GM12878 (cell line): Measurements from ENCODE around the gene TESK1. TPM values are rescaled to one million over a fixed set of nuclear protein-coding genes. Genes with fewer than 3 reads are reported as not detected.
A peak's percentile ranks its signal among the peaks of the same experiment; 100 is the strongest.

Source experiments
- ATAC-seq: fragments of 200-7000 bp; cut with Tn5 transposase; 3 replicates; pipeline ENCODE4 v1.9.1; 2020; ENCODE audit warnings: mild to moderate bottlenecking, moderate library complexity
- BruUV-seq: library from RNA; stranded (reverse); fragments of 400-500 nt; replicated peaks from 2 replicates; lab custom pipeline; 2021; lab: Mats Ljungman, UMichigan
- CTCF ChIA-PET: fragments of 300-600 bp; sonication (Branson Sonifier 250); formaldehyde crosslinking; extraction: SDS; loops from one replicate; lab custom pipeline; 2021; ENCODE audit warnings: inconsistent platforms; lab: Yijun Ruan, JAX
- POLR2A ChIA-PET: fragments of 350-600 bp; formaldehyde crosslinking; extraction: SDS; loops from one replicate; lab custom pipeline; 2021; ENCODE audit warnings: inconsistent platforms; lab: Charles Lee
- RAD21 ChIA-PET: fragments of 300-600 bp; sonication (Branson Sonifier 250); formaldehyde crosslinking; loops from one replicate; lab custom pipeline; 2023; ENCODE audit warnings: antibody characterized with exemption; ENCODE audit not compliant: unreplicated experiment; lab: Charles Lee
- SMC1A ChIA-PET: fragments of 300-600 bp; sonication (Branson Sonifier 250); formaldehyde crosslinking; loops from one replicate; lab custom pipeline; 2023; ENCODE audit not compliant: unreplicated experiment, uncharacterized antibody; lab: Charles Lee
- DNase-seq: peaks from one replicate; pipeline ENCODE4 v3.0.0-alpha.2; 2011; ENCODE audit warnings: low read depth, low spot score
- FAIRE-seq: peaks from 3 replicates; lab custom pipeline; 2011; peaks lifted over from hg19 to GRCh38; lab: Jason Lieb, UNC
- H2AFZ ChIP-seq: 2 replicates; pipeline ENCODE4 v1.6.0; 2011; ENCODE audit warnings: low read depth, low read length, control low read depth; ENCODE audit not compliant: control insufficient read depth
- H3K27ac ChIP-seq: 2 replicates; pipeline ENCODE4 v1.5.1; 2011; ENCODE audit warnings: control low read depth; ENCODE audit not compliant: control insufficient read depth, insufficient read depth
- H3K27me3 ChIP-seq, 2 experiments: replicated peaks in 1 of 2; 2 replicates each; pipeline versions ENCODE4 v1.6.0 to v1.6.1; 2011; ENCODE audit warnings: low read length in 1 of 2; ENCODE audit not compliant: control insufficient read depth in 2 of 2, insufficient read depth in 2 of 2
- H3K36me3 ChIP-seq, 2 experiments: 2 replicates each; pipeline ENCODE4 v1.5.1; 2011; ENCODE audit warnings: low read length in 1 of 2; ENCODE audit not compliant: control insufficient read depth in 2 of 2, insufficient read depth in 2 of 2
- H3K4me1 ChIP-seq: 2 replicates; pipeline ENCODE4 v1.6.1; 2011; ENCODE audit warnings: mild to moderate bottlenecking, low read length, moderate library complexity, mixed read lengths; ENCODE audit not compliant: control insufficient read depth, insufficient read depth
- H3K4me2 ChIP-seq: 2 replicates; pipeline ENCODE4 v1.6.0; 2011; ENCODE audit warnings: control low read depth; ENCODE audit not compliant: control insufficient read depth, insufficient read depth
- H3K4me3 ChIP-seq: fragments of 200-600 bp; sonication (generic); 2 replicates; pipeline ENCODE4 v1.5.1; 2016
- H3K79me2 ChIP-seq: 2 replicates; pipeline ENCODE4 v1.6.0; 2011; ENCODE audit warnings: low read length; ENCODE audit not compliant: control insufficient read depth, insufficient read depth
- H3K9ac ChIP-seq: 2 replicates; pipeline ENCODE4 v1.8.0; 2011; ENCODE audit warnings: low read length, control low read depth, mixed read lengths; ENCODE audit not compliant: control insufficient read depth, insufficient read depth
- H3K9me3 ChIP-seq: replicated peaks from 3 replicates; pipeline ENCODE4 v1.5.1; 2011; ENCODE audit warnings: mild to moderate bottlenecking, low read length; ENCODE audit not compliant: control insufficient read depth, insufficient read depth
- H4K20me1 ChIP-seq: 2 replicates; pipeline ENCODE4 v1.6.0; 2011; ENCODE audit not compliant: control insufficient read depth, insufficient read depth
- BMI1 ChIP-seq: fragments of 450-650 bp; IDR thresholded peaks from 2 replicates; pipeline ENCODE4 v1.6.1; 2016; ENCODE audit warnings: mild to moderate bottlenecking, moderate library complexity, borderline replicate concordance
- CBFB ChIP-seq: IDR thresholded peaks from 2 replicates; pipeline ENCODE4 v1.6.1; 2016; ENCODE audit warnings: antibody characterized with exemption, low read depth
- CBX5 ChIP-seq: sonication (generic); IDR thresholded peaks from 2 replicates; pipeline ENCODE4 v1.6.1; 2016; ENCODE audit warnings: low read depth, moderate library complexity, mild to moderate bottlenecking, inconsistent platforms
- EED ChIP-seq: sonication (generic); IDR thresholded peaks from 2 replicates; pipeline ENCODE4 v1.6.1; 2016; ENCODE audit warnings: antibody characterized with exemption, low read depth
- EP300 ChIP-seq, 2 experiments: fragments of 150-350 bp in 1 of 2; IDR thresholded peaks; 2 replicates each; pipeline ENCODE4 v1.6.1; 2011 to 2012; ENCODE audit warnings: low read depth in 2 of 2, low read length in 2 of 2, borderline replicate concordance in 1 of 2, improper control_type of control experiment in 1 of 2, inconsistent platforms in 1 of 2; ENCODE audit not compliant: control insufficient read depth in 1 of 2
- MEF2A ChIP-seq: IDR thresholded peaks from 2 replicates; pipeline ENCODE4 v1.6.1; 2011; ENCODE audit warnings: low read depth, mild to moderate bottlenecking, low read length, moderate library complexity; ENCODE audit not compliant: insufficient read depth
- MYC ChIP-seq: IDR thresholded peaks from 2 replicates; pipeline ENCODE4 v1.6.1; 2011; ENCODE audit warnings: mild to moderate bottlenecking, low read length, moderate library complexity, inconsistent platforms; ENCODE audit not compliant: insufficient read depth, insufficient replicate concordance, insufficient read length, severe bottlenecking
- POLR2AphosphoS2 ChIP-seq: IDR thresholded peaks from 2 replicates; pipeline ENCODE4 v1.6.1; 2011; ENCODE audit warnings: low read depth, mild to moderate bottlenecking, low read length, improper control_type of control experiment, moderate library complexity
- POU2F2 ChIP-seq: IDR thresholded peaks from 3 replicates; pipeline ENCODE4 v1.6.1; 2011; ENCODE audit warnings: low read depth, mild to moderate bottlenecking, low read length, borderline replicate concordance
- SUZ12 ChIP-seq: fragments of 200-600 bp; sonication (generic); IDR thresholded peaks from one replicate; pipeline ENCODE4 v1.6.1; 2018; ENCODE audit warnings: antibody characterized with exemption, mild to moderate bottlenecking; ENCODE audit not compliant: unreplicated experiment
- ZZZ3 ChIP-seq: IDR thresholded peaks from 2 replicates; pipeline ENCODE4 v1.6.1; 2011; ENCODE audit warnings: low read depth; ENCODE audit not compliant: control insufficient read depth, insufficient read length
- WGBS: methylation state at CpG from one replicate; pipeline ENCODE4 v1.1.6; 2016; ENCODE audit warnings: low lambda C conversion rate; ENCODE audit not compliant: insufficient replicate concordance, insufficient coverage; ENCODE audit errors: missing lambda C conversion rate; 5-methylcytosine and 5-hydroxymethylcytosine counted together
- in situ Hi-C: fragments of 300-500 bp; cut with MboI; formaldehyde crosslinking; loops from 9 replicates; pipeline ENCODE4 v1.14.3; 2018; ENCODE audit warnings: mixed read lengths
- intact Hi-C: fragments of 100-400 bp; cut with micrococcal nuclease; formaldehyde crosslinking; loops from one replicate; pipeline ENCODE4 v1.14.2; 2022; ENCODE audit not compliant: unreplicated experiment
- polyA plus RNA-seq, 11 experiments: library from polyadenylated mRNA; depleted of rRNA in 4 of 11; unstranded in 6 of 11; stranded (reverse) in 5 of 11; fragments of >200 nt; fragmentation: Nextera tagmentation in 4 of 11; fragmentation: Illumina TruSeq in 1 of 11; extraction: Ambion mirVana in 4 of 11; extraction: Trizol in 1 of 11; gene quantifications; 1 replicate in 1 of 11; 2 replicates in 10 of 11; pipeline versions ENCODE4 v1.2.1 to v1.2.3, GENCODE V29; 2011 to 2016; ENCODE audit warnings: inconsistent platforms in 2 of 11, missing spikeins in 2 of 11, low read depth in 1 of 11
- total RNA-seq, 4 experiments: library from RNA; depleted of rRNA in 3 of 4; stranded (reverse); fragments of >200 nt in 3 of 4; fragmentation: Illumina TruSeq in 1 of 4; extraction: Trizol in 1 of 4; gene quantifications; 2 replicates each; pipeline versions ENCODE4 v1.2.1 to v1.2.3, GENCODE V29; 2013 to 2021
- TF ChIP-seq, protein P1 (sequence below): fragments of 450-650 bp; IDR thresholded peaks from 2 replicates; pipeline ENCODE4 v1.6.1; 2016; ENCODE audit warnings: mild to moderate bottlenecking
- TF ChIP-seq, protein P2 (sequence below): IDR thresholded peaks from 2 replicates; pipeline ENCODE4 v1.6.1; 2011; ENCODE audit warnings: borderline replicate concordance, low read depth, mild to moderate bottlenecking, moderate library complexity, mixed read lengths, low read length; ENCODE audit not compliant: insufficient read depth; ENCODE audit errors: extremely low read length
- TF ChIP-seq, protein P3 (sequence below): fragments of 450-650 bp; IDR thresholded peaks from 2 replicates; pipeline ENCODE4 v1.6.1; 2018; ENCODE audit warnings: borderline replicate concordance, mild to moderate bottlenecking; ENCODE audit not compliant: partially characterized antibody

The TESK1 gene
- total and polyA plus RNA-seq, 10 of the 15 experiments (the other 5 are each of a cell fraction or from before 2014, with no cell fraction given) = 0.16 to 19.5 (median 7.9) TPM; not detected in 1

DNA sequence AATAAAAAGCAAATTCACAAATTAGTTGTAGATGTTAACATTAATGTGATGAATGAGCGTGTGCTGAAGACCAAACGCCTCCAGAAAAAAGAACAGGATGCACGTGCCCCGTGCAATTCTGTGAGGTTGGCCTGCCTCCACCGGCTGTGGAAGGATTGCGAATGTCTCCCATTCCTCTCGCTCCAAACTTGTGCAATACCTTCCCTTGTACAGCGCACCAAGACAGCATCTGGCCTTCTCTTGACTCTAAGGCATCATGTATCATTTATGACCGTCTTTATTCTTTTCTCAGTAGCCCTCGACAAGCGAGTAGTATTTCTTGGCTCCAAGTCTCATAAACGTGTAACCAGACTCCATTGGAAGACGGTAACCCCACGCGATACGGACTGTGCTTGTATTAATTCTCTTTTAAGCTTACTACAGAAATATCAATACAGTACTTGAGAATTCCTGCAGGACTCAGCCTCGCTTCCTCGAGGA, 1.5 kb upstream of the TESK1 start (continued):
- TF ChIP-seq MYC (no peak), EP300 (IDR thresholded peaks at IDR 0.05; ENCODE audit: borderline replicate concordance in 1 of 2, control insufficient read depth in 1 of 2, low read depth in 2 of 2, low read length in 2 of 2) (0 out of 4 replicates have a peak, but pooled peaks of 1 of the 2 experiments have one; percentile 9), CBX5 (no peak), CBFB (no peak)
- TF ChIP-seq, protein P1, sequence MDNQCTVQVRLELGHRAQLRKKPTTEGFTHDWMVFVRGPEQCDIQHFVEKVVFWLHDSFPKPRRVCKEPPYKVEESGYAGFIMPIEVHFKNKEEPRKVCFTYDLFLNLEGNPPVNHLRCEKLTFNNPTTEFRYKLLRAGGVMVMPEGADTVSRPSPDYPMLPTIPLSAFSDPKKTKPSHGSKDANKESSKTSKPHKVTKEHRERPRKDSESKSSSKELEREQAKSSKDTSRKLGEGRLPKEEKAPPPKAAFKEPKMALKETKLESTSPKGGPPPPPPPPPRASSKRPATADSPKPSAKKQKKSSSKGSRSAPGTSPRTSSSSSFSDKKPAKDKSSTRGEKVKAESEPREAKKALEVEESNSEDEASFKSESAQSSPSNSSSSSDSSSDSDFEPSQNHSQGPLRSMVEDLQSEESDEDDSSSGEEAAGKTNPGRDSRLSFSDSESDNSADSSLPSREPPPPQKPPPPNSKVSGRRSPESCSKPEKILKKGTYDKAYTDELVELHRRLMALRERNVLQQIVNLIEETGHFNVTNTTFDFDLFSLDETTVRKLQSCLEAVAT = peak; percentile 74; the same call in 1 of the 2 replicates

DNA sequence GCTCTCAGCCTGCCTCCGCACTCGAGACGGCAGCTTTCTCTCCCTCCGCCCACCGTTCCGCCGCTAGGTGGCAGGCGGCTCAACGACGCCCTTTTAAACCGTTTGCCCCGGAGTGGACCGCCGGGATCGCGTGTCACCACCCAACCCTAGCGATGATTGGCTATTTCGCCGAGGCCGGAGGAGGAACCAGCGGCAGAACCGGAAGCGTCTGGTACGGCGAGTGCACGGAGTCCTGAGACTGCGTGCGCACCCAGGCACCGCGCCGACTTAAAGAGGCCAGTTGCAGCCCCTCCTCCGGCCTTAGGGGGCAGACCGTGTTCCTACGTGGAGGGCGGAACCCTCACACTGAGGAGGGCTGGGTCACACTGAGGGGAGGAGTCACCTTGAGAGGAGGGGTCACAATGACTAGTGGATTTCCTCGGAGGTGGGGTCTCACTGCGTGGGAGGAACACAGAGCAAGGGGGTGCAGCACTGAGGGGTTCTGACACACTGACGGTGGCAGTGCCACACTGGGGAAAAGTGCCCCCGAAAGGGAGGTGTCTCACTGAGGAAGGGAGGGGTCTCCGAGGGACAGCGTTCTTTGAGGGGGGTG, 980 bp upstream of the TESK1 start:
- under 1% methylated on average over 37 of the region's 41 CpGs for WGBS
- ATAC-seq (peak; percentile 97), DNase-seq (peak; percentile 98), FAIRE-seq (peak; percentile 100)
- Histone ChIP-seq H4K20me1 (no peaks in the 10 kb centered on the region), H3K4me3 (peak overlapping the region; percentile 77), H3K4me2 (peak overlapping the region; percentile 99), H3K4me1 (peaks cover 8% of the 10 kb centered on the region), H3K9ac (peak overlapping the region; percentile 62; the same call in 1 of the 2 replicates), H3K79me2 (no peaks in the 10 kb centered on the region; the same call in 1 of the 2 replicates), H3K9me3 (no peaks in the 10 kb centered on the region; the same call in 2 of the 3 replicates), H3K27ac (peak overlapping the region; percentile 73), H3K27me3 (no peaks in the 10 kb centered on the region), H3K36me3 (no peaks in the 10 kb centered on the region; a peak in 1 of 4 replicates), H2AFZ (peak overlapping the region; percentile 98)
- in situ Hi-C loops (loop anchor here (5.0 kb wide), 1 partner anchor 487 kb away; the partner anchor contains the start of gene ATOSB), intact Hi-C loops (loop anchor here (1.0 to 10.0 kb wide), 6 partner anchors 43 to 489 kb away; partner anchors contain the start of genes ATOSB, CCDC107, CREB3 and HINT2)
- SMC1A ChIA-PET = interaction anchor here (0.7 to 3.3 kb wide), 13 partner anchors 12 to 222 kb away, joined by 3 to 34 read pairs (median 4); partner anchors contain the start of genes CCDC107 and RMRP
- BruUV-seq = no TSS peak
- CTCF ChIA-PET = interaction anchor here (0.7 to 3.1 kb wide), 33 partner anchors 9 to 509 kb away, joined by 3 to 53 read pairs (median 4); partner anchors contain the start of genes ARHGEF39, CREB3, GBA2 and RGP1
- RAD21 ChIA-PET = interaction anchor here (0.6 to 3.5 kb wide), 19 partner anchors 11 to 278 kb away, joined by 3 to 57 read pairs (median 4); partner anchors contain the start of genes CCDC107, CREB3, RMRP and SIT1
- POLR2A ChIA-PET = interaction anchor here (0.7 to 3.1 kb wide), 7 partner anchors 13 to 128 kb away, joined by 3 to 18 read pairs (median 4); partner anchors contain the start of genes CD72, CREB3 and TLN1
- TF ChIP-seq, protein P2, sequence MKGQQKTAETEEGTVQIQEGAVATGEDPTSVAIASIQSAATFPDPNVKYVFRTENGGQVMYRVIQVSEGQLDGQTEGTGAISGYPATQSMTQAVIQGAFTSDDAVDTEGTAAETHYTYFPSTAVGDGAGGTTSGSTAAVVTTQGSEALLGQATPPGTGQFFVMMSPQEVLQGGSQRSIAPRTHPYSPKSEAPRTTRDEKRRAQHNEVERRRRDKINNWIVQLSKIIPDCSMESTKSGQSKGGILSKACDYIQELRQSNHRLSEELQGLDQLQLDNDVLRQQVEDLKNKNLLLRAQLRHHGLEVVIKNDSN = no peak
- peak; percentile 62; the same call in 1 of the 2 replicates for TF ChIP-seq POLR2AphosphoS2
- no peak for TF ChIP-seq EED
- TF ChIP-seq EP300 (IDR thresholded peaks at IDR 0.05; ENCODE audit: borderline replicate concordance in 1 of 2, control insufficient read depth in 1 of 2, low read depth in 2 of 2, low read length in 2 of 2) = no peak
- TF ChIP-seq POU2F2 = peak; percentile 24; the same call in 1 of the 3 replicates
- TF ChIP-seq SUZ12 = no peak
- TF ChIP-seq, protein P3, sequence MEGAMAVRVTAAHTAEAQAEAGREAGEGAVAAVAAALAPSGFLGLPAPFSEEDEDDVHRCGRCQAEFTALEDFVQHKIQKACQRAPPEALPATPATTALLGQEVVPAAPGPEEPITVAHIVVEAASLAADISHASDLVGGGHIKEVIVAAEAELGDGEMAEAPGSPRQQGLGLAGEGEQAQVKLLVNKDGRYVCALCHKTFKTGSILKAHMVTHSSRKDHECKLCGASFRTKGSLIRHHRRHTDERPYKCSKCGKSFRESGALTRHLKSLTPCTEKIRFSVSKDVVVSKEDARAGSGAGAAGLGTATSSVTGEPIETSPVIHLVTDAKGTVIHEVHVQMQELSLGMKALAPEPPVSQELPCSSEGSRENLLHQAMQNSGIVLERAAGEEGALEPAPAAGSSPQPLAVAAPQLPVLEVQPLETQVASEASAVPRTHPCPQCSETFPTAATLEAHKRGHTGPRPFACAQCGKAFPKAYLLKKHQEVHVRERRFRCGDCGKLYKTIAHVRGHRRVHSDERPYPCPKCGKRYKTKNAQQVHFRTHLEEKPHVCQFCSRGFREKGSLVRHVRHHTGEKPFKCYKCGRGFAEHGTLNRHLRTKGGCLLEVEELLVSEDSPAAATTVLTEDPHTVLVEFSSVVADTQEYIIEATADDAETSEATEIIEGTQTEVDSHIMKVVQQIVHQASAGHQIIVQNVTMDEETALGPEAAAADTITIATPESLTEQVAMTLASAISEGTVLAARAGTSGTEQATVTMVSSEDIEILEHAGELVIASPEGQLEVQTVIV = peak; percentile 61
- no peak for TF ChIP-seq BMI1
- TF ChIP-seq ZZZ3 = no peak
- TF ChIP-seq MEF2A = no peak
